Measurements from ENCODE around the gene ZSWIM8. TPM values are rescaled to one million over a fixed set of nuclear protein-coding genes. Genes with fewer than 3 reads are reported as not detected.

Gene ZSWIM8
- polyA plus RNA-seq, 2 of the 4 experiments (the other 2 are of a cell fraction): 24.3 to 44.5 TPM

- DNase-seq (ENCODE audit: low read depth in 1 of 2, low spot score in 1 of 2): no peak
- Histone ChIP-seq H3K4me2 (no peak overlapping the region), H3K27ac (no peak overlapping the region), H3K4me1 (no peaks in the 10 kb centered on the region), H3K4me3 (no peak overlapping the region), H3K9me3 (no peaks in the 10 kb centered on the region)
- 92% methylated on average over 18 of the region's 19 CpGs for WGBS (ENCODE audit: missing lambda C conversion rate)
- FAIRE-seq: no peak
- ChIA-PET POLR2A (no interaction called here), CTCF (no interaction called here)
- TF ChIP-seq ZNF302 (CRISPR knock-in tag; IDR thresholded peaks at IDR 0.05) (no peak), HDAC2 (IDR thresholded peaks at IDR 0.05) (no peak), HOXB5 (CRISPR knock-in tag; IDR thresholded peaks at IDR 0.05) (no peak), FOSB (CRISPR knock-in tag; IDR thresholded peaks at IDR 0.05) (no peak), HES2 (IDR thresholded peaks at IDR 0.05) (no peak), HOXA7 (CRISPR knock-in tag; IDR thresholded peaks at IDR 0.05) (no peak), SMC3 (IDR thresholded peaks at IDR 0.05) (no peak), SREBF2 (IDR thresholded peaks at IDR 0.05) (no peak), CBX8 (IDR thresholded peaks at IDR 0.05) (no peak), HEYL (CRISPR knock-in tag; IDR thresholded peaks at IDR 0.05) (no peak), TP53 (CRISPR knock-in tag; IDR thresholded peaks at IDR 0.05) (no peak), GATA3 (IDR thresholded peaks at IDR 0.05; ENCODE audit: borderline replicate concordance) (no peak)
- TF ChIP-seq, protein P1, sequence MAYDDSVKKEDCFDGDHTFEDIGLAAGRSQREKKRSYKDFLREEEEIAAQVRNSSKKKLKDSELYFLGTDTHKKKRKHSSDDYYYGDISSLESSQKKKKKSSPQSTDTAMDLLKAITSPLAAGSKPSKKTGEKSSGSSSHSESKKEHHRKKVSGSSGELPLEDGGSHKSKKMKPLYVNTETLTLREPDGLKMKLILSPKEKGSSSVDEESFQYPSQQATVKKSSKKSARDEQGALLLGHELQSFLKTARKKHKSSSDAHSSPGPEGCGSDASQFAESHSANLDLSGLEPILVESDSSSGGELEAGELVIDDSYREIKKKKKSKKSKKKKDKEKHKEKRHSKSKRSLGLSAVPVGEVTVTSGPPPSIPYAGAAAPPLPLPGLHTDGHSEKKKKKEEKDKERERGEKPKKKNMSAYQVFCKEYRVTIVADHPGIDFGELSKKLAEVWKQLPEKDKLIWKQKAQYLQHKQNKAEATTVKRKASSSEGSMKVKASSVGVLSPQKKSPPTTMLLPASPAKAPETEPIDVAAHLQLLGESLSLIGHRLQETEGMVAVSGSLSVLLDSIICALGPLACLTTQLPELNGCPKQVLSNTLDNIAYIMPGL (CRISPR knock-in tag; IDR thresholded peaks at IDR 0.05; ENCODE audit: borderline replicate concordance): no peak
- ATAC-seq: no peak
Measured at GRCh38 chr10:73797324-73798025, 12.1 kb downstream of the ZSWIM8 start.

- FAIRE-seq (no peak), ATAC-seq (no peak), DNase-seq (ENCODE audit: low read depth in 1 of 2, low spot score in 1 of 2) (no peak)
- no peak overlapping the region for H3K27ac ChIP-seq
- H3K4me3 ChIP-seq: no peak overlapping the region
- ChIA-PET CTCF (interaction anchor here (0.9 to 1.5 kb wide), 2 partner anchors 9 to 159 kb away, joined by 3 to 4 read pairs; no protein-coding TSS in a partner anchor), POLR2A (no interaction called here)
- no peaks in the 10 kb centered on the region for H3K4me1 ChIP-seq
- WGBS (ENCODE audit: missing lambda C conversion rate): 92% methylated on average over 6 of the region's 6 CpGs
- TF ChIP-seq ZSCAN20 (CRISPR knock-in tag; IDR thresholded peaks at IDR 0.05) (no peak), NR3C1 (IDR thresholded peaks at IDR 0.05) (no peak), ATOH8 (CRISPR knock-in tag; IDR thresholded peaks at IDR 0.05; ENCODE audit: low read depth) (no peak), JUNB (IDR thresholded peaks at IDR 0.05) (no peak), NPAS2 (CRISPR knock-in tag; IDR thresholded peaks at IDR 0.05; ENCODE audit: borderline replicate concordance) (no peak), TP53 (CRISPR knock-in tag; IDR thresholded peaks at IDR 0.05) (no peak), FOSB (CRISPR knock-in tag; IDR thresholded peaks at IDR 0.05) (no peak), CHD2 (IDR thresholded peaks at IDR 0.05; ENCODE audit: low read length, partially characterized antibody) (no peak), ZNF302 (CRISPR knock-in tag; IDR thresholded peaks at IDR 0.05) (no peak), SMC3 (IDR thresholded peaks at IDR 0.05) (no peak), CBX8 (IDR thresholded peaks at IDR 0.05) (no peak), ZFP36 (IDR thresholded peaks at IDR 0.05; ENCODE audit: borderline replicate concordance, partially characterized antibody) (no peak), FOSL2 (IDR thresholded peaks at IDR 0.05) (no peak), FOSL2 (CRISPR knock-in tag; IDR thresholded peaks at IDR 0.05) (no peak), RAD21 (conservative IDR thresholded peaks at IDR 0.05 in 1 of 2, IDR thresholded peaks at IDR 0.05 in 1 of 2) (no peak), TFCP2L1 (CRISPR knock-in tag; IDR thresholded peaks at IDR 0.05) (no peak), CBX2 (IDR thresholded peaks at IDR 0.05; ENCODE audit: borderline replicate concordance, low read depth) (no peak)
- TF ChIP-seq, protein P2, sequence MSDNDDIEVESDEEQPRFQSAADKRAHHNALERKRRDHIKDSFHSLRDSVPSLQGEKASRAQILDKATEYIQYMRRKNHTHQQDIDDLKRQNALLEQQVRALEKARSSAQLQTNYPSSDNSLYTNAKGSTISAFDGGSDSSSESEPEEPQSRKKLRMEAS (IDR thresholded peaks at IDR 0.05): no peak
- TF ChIP-seq, protein P3, sequence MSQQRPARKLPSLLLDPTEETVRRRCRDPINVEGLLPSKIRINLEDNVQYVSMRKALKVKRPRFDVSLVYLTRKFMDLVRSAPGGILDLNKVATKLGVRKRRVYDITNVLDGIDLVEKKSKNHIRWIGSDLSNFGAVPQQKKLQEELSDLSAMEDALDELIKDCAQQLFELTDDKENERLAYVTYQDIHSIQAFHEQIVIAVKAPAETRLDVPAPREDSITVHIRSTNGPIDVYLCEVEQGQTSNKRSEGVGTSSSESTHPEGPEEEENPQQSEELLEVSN (IDR thresholded peaks at IDR 0.05; ENCODE audit: borderline replicate concordance, low read depth): no peak
- H3K9me3 ChIP-seq: no peaks in the 10 kb centered on the region
- H3K4me2 ChIP-seq: no peak overlapping the region
Measured at GRCh38 chr10:73798087-73798486, 12.7 kb downstream of the ZSWIM8 start.
